GM18499 (cell line): Measurements from ENCODE around the gene GMPPA.

ENCODE experiments used
- ATAC-seq: cut with Tn5 transposase; IDR thresholded peaks from one replicate; pipeline ENCODE4 v1.9.1; 2021; ENCODE audit warnings: moderate number of reproducible peaks; ENCODE audit not compliant: insufficient read depth, unreplicated experiment

Gene GMPPA

GRCh38 chr2:219466816-219467735 lies 31.6 kb upstream of the GMPPA start:
- no peak for ATAC-seq

GRCh38 chr2:219467736-219468075 lies 31.0 kb upstream of the GMPPA start:
- no peak for ATAC-seq

GRCh38 chr2:219468410-219469185 lies 30.1 kb upstream of the GMPPA start:
- no peak for ATAC-seq

GRCh38 chr2:219469186-219469724 lies 29.4 kb upstream of the GMPPA start:
- no peak for ATAC-seq

- no peak for ATAC-seq
Observed at GRCh38 chr2:219470429-219470828, 28.3 kb upstream of the GMPPA start.

- no peak for ATAC-seq
Observed at GRCh38 chr2:219471476-219472371, 27.0 kb upstream of the GMPPA start.

GRCh38 chr2:219472629-219473187 lies 26.0 kb upstream of the GMPPA start:
- no peak for ATAC-seq

- ATAC-seq: no peak
Observed at GRCh38 chr2:219473511-219473910, 25.2 kb upstream of the GMPPA start.

GRCh38 chr2:219474285-219475060 lies 24.2 kb upstream of the GMPPA start:
- no peak for ATAC-seq

- ATAC-seq: no peak
Observed at GRCh38 chr2:219475278-219475677, 23.4 kb upstream of the GMPPA start.

GRCh38 chr2:219475697-219476651 lies 22.7 kb upstream of the GMPPA start:
- no peak for ATAC-seq

GRCh38 chr2:219476652-219477151 lies 22.0 kb upstream of the GMPPA start:
- no peak for ATAC-seq

GRCh38 chr2:219477179-219477578 lies 21.5 kb upstream of the GMPPA start:
- ATAC-seq: no peak

GRCh38 chr2:219477815-219478214 lies 20.9 kb upstream of the GMPPA start:
- ATAC-seq: no peak

GRCh38 chr2:219478916-219479315 lies 19.8 kb upstream of the GMPPA start:
- ATAC-seq: no peak

- ATAC-seq: no peak
Observed at GRCh38 chr2:219480004-219480403, 18.7 kb upstream of the GMPPA start.

GRCh38 chr2:219482674-219483405 lies 15.9 kb upstream of the GMPPA start:
- no peak for ATAC-seq
